T-cell (primary cell): ENCODE data around the gene PLAC1. TPM values are rescaled to one million over a fixed set of nuclear protein-coding genes. Genes with fewer than 3 reads are reported as not detected.

ENCODE experiments used
- ATAC-seq, 4 experiments: fragments of 200-7000 bp in 3 of 4; fragments of 150-1000 bp in 1 of 4; cut with Tn5 transposase; replicated peaks in 1 of 4; 1 replicate in 3 of 4; 2 replicates in 1 of 4; pipeline ENCODE4 v1.10.0; 2021; ENCODE audit warnings: moderate library complexity in 3 of 4, mild to moderate bottlenecking in 2 of 4, moderate number of reproducible peaks in 1 of 4
- CTCF ChIA-PET, 2 donors: fragments of 300-600 bp; sonication (Branson Sonifier 250); formaldehyde crosslinking; loops; one replicate each; lab custom pipeline; 2022; ENCODE audit warnings: antibody characterized with exemption in 2 of 2; lab: Charles Lee
- POLR2A ChIA-PET, 2 donors: fragments of 300-600 bp; sonication (Branson Sonifier 250); formaldehyde crosslinking; loops; one replicate each; lab custom pipeline; 2022; ENCODE audit warnings: antibody characterized with exemption in 2 of 2; lab: Charles Lee
- DNase-seq, 35 experiments: peaks; one replicate each; pipeline versions ENCODE4 v3.0.0 to v3.0.0-alpha.2; 2013 to 2023
- H3K27ac ChIP-seq: one replicate; pipeline ENCODE4 v1.5.1; 2013; ENCODE audit warnings: low read length
- H3K27me3 ChIP-seq, 2 experiments: replicated peaks in 1 of 2; 1 replicate in 1 of 2; 2 replicates in 1 of 2; pipeline versions ENCODE4 v1.6.1 to v1.7.0; 2013; ENCODE audit warnings: low read length in 1 of 2, mixed read lengths in 1 of 2; ENCODE audit not compliant: control insufficient read depth in 2 of 2, insufficient read depth in 2 of 2; ENCODE audit errors: extremely low read depth in 1 of 2
- H3K36me3 ChIP-seq, 2 donors: 1 replicate in 1 of 2; 2 replicates in 1 of 2; pipeline versions ENCODE4 v1.6.1 to v1.7.0; 2013; ENCODE audit warnings: low read length in 1 of 2; ENCODE audit not compliant: control insufficient read depth in 2 of 2, insufficient read depth in 1 of 2; ENCODE audit errors: extremely low read depth in 1 of 2
- H3K4me1 ChIP-seq, 2 experiments: 1 replicate in 1 of 2; 2 replicates in 1 of 2; pipeline versions ENCODE4 v1.6.1 to v1.7.0; 2013; ENCODE audit warnings: low read length in 2 of 2, mixed read lengths in 1 of 2; ENCODE audit not compliant: insufficient read depth in 2 of 2, control insufficient read depth in 1 of 2; ENCODE audit errors: extremely low read depth in 1 of 2
- H3K4me3 ChIP-seq, 2 donors: 1 replicate in 1 of 2; 2 replicates in 1 of 2; pipeline versions ENCODE4 v1.5.1 to v1.7.0; 2013; ENCODE audit warnings: mild to moderate bottlenecking in 2 of 2, low read length in 1 of 2, moderate library complexity in 1 of 2; ENCODE audit not compliant: control insufficient read depth in 1 of 2; ENCODE audit errors: extremely low read depth in 1 of 2
- H3K9me3 ChIP-seq: 2 replicates; pipeline ENCODE4 v1.7.0; 2013
- H3K27ac Mint-ChIP-seq, 2 donors: one replicate each; pipeline ENCODE4 v1.8.0; 2020 to 2021; ENCODE audit warnings: mild to moderate bottlenecking in 2 of 2, mixed read lengths in 2 of 2
- H3K27me3 Mint-ChIP-seq, 2 donors: one replicate each; pipeline ENCODE4 v1.8.0; 2021 to 2022; ENCODE audit warnings: mixed read lengths in 2 of 2
- H3K36me3 Mint-ChIP-seq: one replicate; pipeline ENCODE4 v1.8.0; 2021; ENCODE audit warnings: mixed read lengths
- H3K4me1 Mint-ChIP-seq, 3 donors: one replicate each; pipeline ENCODE4 v1.8.0; 2020 to 2022; ENCODE audit warnings: mixed read lengths in 3 of 3, mild to moderate bottlenecking in 1 of 3
- H3K4me3 Mint-ChIP-seq, 3 donors: one replicate each; pipeline ENCODE4 v1.8.0; 2020 to 2022; ENCODE audit warnings: mild to moderate bottlenecking in 3 of 3, mixed read lengths in 3 of 3, moderate library complexity in 3 of 3
- H3K9me3 Mint-ChIP-seq, 3 donors: one replicate each; pipeline ENCODE4 v1.8.0; 2020 to 2022; ENCODE audit warnings: mixed read lengths in 3 of 3
- WGBS: methylation state at CpG from one replicate; pipeline ENCODE4 v1.1.5; 2013; ENCODE audit warnings: missing lambda C conversion rate; ENCODE audit not compliant: insufficient coverage; 5-methylcytosine and 5-hydroxymethylcytosine counted together
- total RNA-seq, 35 experiments: library from RNA in 6 of 35; stranded (reverse) in 6 of 35; fragments of 120-200 nt in 1 of 35; gene quantifications; one replicate each; pipeline versions ENCODE4 v1.2.1 to v1.2.4 and lab custom pipeline; 2013 to 2026

Gene PLAC1
- total RNA-seq, 5 donors from 2014 or later (not counting 1 experiment from before 2014, with no cell fraction given), result not detected

GRCh38 chrX:134640914-134641313 lies 17.4 kb downstream of the PLAC1 start:
- H3K27me3 Mint-ChIP-seq, result peaks cover 17 to 46% of the 10 kb centered on the region in 2 donors
- Histone ChIP-seq H3K4me3 (no peak overlapping the region), H3K36me3 (no peaks in the 10 kb centered on the region), H3K4me1 (no peaks in the 10 kb centered on the region), H3K27me3 (no peaks in the 10 kb centered on the region), H3K9me3 (no peaks in the 10 kb centered on the region), H3K27ac (no peak overlapping the region)
- H3K4me3 Mint-ChIP-seq, result no peak overlapping the region
- no peak overlapping the region for H3K27ac Mint-ChIP-seq
- H3K9me3 Mint-ChIP-seq, result no peaks in the 10 kb centered on the region
- CTCF ChIA-PET, result interaction anchor here in 1 of 2 donors (0.9 kb wide), 1 partner anchor 13 kb away, joined by 3 read pairs; no protein-coding TSS in a partner anchor
- DNase-seq, result no peak
- POLR2A ChIA-PET, result no interaction called here
- no CpG with 5 or more reads among the region's 4 CpGs for WGBS
- no peaks in the 10 kb centered on the region for H3K4me1 Mint-ChIP-seq
- ATAC-seq, result no peak
- no peaks in the 10 kb centered on the region for H3K36me3 Mint-ChIP-seq

DNA sequence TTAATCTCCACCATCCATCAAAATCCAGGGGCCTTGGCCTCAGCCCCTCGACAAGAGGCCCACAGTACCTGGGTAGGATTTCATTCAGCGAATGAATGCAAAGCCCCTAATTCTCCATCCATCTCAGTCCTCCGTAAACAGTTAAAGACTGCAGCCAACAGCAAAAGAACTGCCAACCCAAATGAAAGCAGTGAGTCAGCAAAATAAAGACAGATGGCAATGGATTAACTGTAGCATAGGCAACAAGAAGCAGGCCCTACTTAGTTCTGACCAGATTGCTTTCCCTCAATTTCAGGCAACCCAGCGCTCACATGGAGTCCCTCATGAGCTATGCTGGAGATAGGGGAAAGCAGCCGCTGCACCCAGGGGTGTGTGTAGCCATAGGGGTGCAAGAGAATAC lies 21.4 kb downstream of the PLAC1 start:
- CTCF ChIA-PET, result no interaction called here
- DNase-seq, result no peak
- H3K4me3 Mint-ChIP-seq, result no peak overlapping the region
- H3K9me3 Mint-ChIP-seq, result no peaks in the 10 kb centered on the region
- Histone ChIP-seq H3K27me3 (no peaks in the 10 kb centered on the region), H3K4me3 (no peak overlapping the region), H3K36me3 (no peaks in the 10 kb centered on the region), H3K27ac (no peak overlapping the region), H3K9me3 (no peaks in the 10 kb centered on the region), H3K4me1 (no peaks in the 10 kb centered on the region)
- ATAC-seq, result no peak
- POLR2A ChIA-PET, result no interaction called here
- no peaks in the 10 kb centered on the region for H3K36me3 Mint-ChIP-seq
- no peaks in the 10 kb centered on the region for H3K4me1 Mint-ChIP-seq
- 60% methylated on average over 1 of the region's 5 CpGs for WGBS
- no peak overlapping the region for H3K27ac Mint-ChIP-seq
- H3K27me3 Mint-ChIP-seq, result peaks cover 17 to 49% of the 10 kb centered on the region in 2 donors

GRCh38 chrX:134634691-134635090 lies 23.6 kb downstream of the PLAC1 start:
- H3K4me1 Mint-ChIP-seq, result no peaks in the 10 kb centered on the region
- Histone ChIP-seq H3K9me3 (no peaks in the 10 kb centered on the region), H3K4me3 (no peak overlapping the region), H3K27me3 (no peaks in the 10 kb centered on the region), H3K4me1 (no peaks in the 10 kb centered on the region), H3K27ac (no peak overlapping the region), H3K36me3 (no peaks in the 10 kb centered on the region)
- no peaks in the 10 kb centered on the region for H3K9me3 Mint-ChIP-seq
- DNase-seq, result no peak
- POLR2A ChIA-PET, result no interaction called here
- CTCF ChIA-PET, result no interaction called here
- no peak overlapping the region for H3K4me3 Mint-ChIP-seq
- no peak for ATAC-seq
- peaks cover 4 to 46% of the 10 kb centered on the region in 2 donors for H3K27me3 Mint-ChIP-seq
- H3K36me3 Mint-ChIP-seq, result no peaks in the 10 kb centered on the region
- no CpG with 5 or more reads among the region's 5 CpGs for WGBS
- no peak overlapping the region for H3K27ac Mint-ChIP-seq

- CTCF ChIA-PET, result no interaction called here
- H3K27ac Mint-ChIP-seq, result no peak overlapping the region
- no peak overlapping the region for H3K27ac ChIP-seq
Observed at GRCh38 chrX:134633832-134634231, 24.4 kb downstream of the PLAC1 start.

GRCh38 chrX:134633394-134633793 lies 24.9 kb downstream of the PLAC1 start:
- Histone ChIP-seq H3K27me3 (no peaks in the 10 kb centered on the region), H3K36me3 (no peaks in the 10 kb centered on the region), H3K9me3 (no peaks in the 10 kb centered on the region), H3K27ac (no peak overlapping the region), H3K4me1 (no peaks in the 10 kb centered on the region), H3K4me3 (no peak overlapping the region)
- DNase-seq, result no peak
- Mint-ChIP-seq H3K4me3 (no peak overlapping the region), H3K4me1 (no peaks in the 10 kb centered on the region), H3K9me3 (no peaks in the 10 kb centered on the region), H3K36me3 (no peaks in the 10 kb centered on the region), H3K27me3 (peaks cover 4 to 41% of the 10 kb centered on the region in 2 donors), H3K27ac (no peak overlapping the region)
- WGBS, result no CpG with 5 or more reads among the region's 2 CpGs
- CTCF ChIA-PET, result no interaction called here
- ATAC-seq, result no peak
- POLR2A ChIA-PET, result no interaction called here

More at GRCh38 chrX:134633832-134634231, 24.4 kb downstream of the PLAC1 start:
- no peaks in the 10 kb centered on the region for H3K4me1 ChIP-seq
- no peaks in the 10 kb centered on the region for H3K9me3 ChIP-seq
- Mint-ChIP-seq H3K4me3 (no peak overlapping the region), H3K4me1 (no peaks in the 10 kb centered on the region), H3K36me3 (no peaks in the 10 kb centered on the region), H3K9me3 (no peaks in the 10 kb centered on the region), H3K27me3 (peaks cover 4 to 42% of the 10 kb centered on the region in 2 donors)
- no peak overlapping the region for H3K4me3 ChIP-seq
- no peaks in the 10 kb centered on the region for H3K27me3 ChIP-seq
- no peaks in the 10 kb centered on the region for H3K36me3 ChIP-seq
- POLR2A ChIA-PET, result no interaction called here
- no peak for ATAC-seq
- no peak for DNase-seq

- no peaks in the 10 kb centered on the region for H3K36me3 ChIP-seq
- no CpG with 5 or more reads among the region's 3 CpGs for WGBS
- H3K36me3 Mint-ChIP-seq, result no peaks in the 10 kb centered on the region
- H3K27me3 Mint-ChIP-seq, result peaks cover 4 to 41% of the 10 kb centered on the region in 2 donors
- no peak for ATAC-seq
- no peak overlapping the region for H3K27ac ChIP-seq
- H3K9me3 Mint-ChIP-seq, result no peaks in the 10 kb centered on the region
- H3K9me3 ChIP-seq, result no peaks in the 10 kb centered on the region
- no peak overlapping the region for H3K4me3 ChIP-seq
- ChIA-PET CTCF (no interaction called here), POLR2A (no interaction called here)
- DNase-seq, result no peak
- H3K4me1 Mint-ChIP-seq, result no peaks in the 10 kb centered on the region
- no peaks in the 10 kb centered on the region for H3K27me3 ChIP-seq
- no peaks in the 10 kb centered on the region for H3K4me1 ChIP-seq
- no peak overlapping the region for H3K27ac Mint-ChIP-seq
- H3K4me3 Mint-ChIP-seq, result no peak overlapping the region
Observed at GRCh38 chrX:134632355-134632754, 25.9 kb downstream of the PLAC1 start.
